K562 (cell line): ENCODE results near the gene NSMCE1.

ENCODE experiments used
- CTCF ChIP-seq, 3 experiments: IDR thresholded peaks in 2 of 3; conservative IDR thresholded peaks in 1 of 3; 2 replicates each; pipeline ENCODE4 v1.5.1; 2011 to 2012; ENCODE audit warnings: low read length in 3 of 3, mild to moderate bottlenecking in 3 of 3, control low read depth in 2 of 3, improper control_type of control experiment in 1 of 3, inconsistent platforms in 1 of 3, low read depth in 1 of 3, mixed read lengths in 1 of 3, moderate library complexity in 1 of 3; ENCODE audit not compliant: insufficient read depth in 2 of 3
- E2F8 ChIP-seq: fragments of 450-650 bp; IDR thresholded peaks from 2 replicates; pipeline ENCODE4 v1.7.1; 2018; ENCODE audit warnings: mild to moderate bottlenecking, low read depth; ENCODE audit not compliant: partially characterized antibody
- GABPA ChIP-seq: fragments of 200-800 bp; sonication (Bioruptor generic); conservative IDR thresholded peaks from 2 replicates; pipeline ENCODE4 v1.6.1; 2016; ENCODE audit warnings: low read depth, missing genetic modification characterization, missing compliant biosample characterization
- MXI1 ChIP-seq: IDR thresholded peaks from 2 replicates; pipeline ENCODE4 v1.6.1; 2011; ENCODE audit warnings: low read depth, mild to moderate bottlenecking, improper control_type of control experiment, low read length
- POLR2A ChIP-seq: fragments of 450-650 bp; conservative IDR thresholded peaks from 2 replicates; pipeline ENCODE4 v1.6.1; 2016
- PTTG1 ChIP-seq: fragments of 450-650 bp; IDR thresholded peaks from 2 replicates; pipeline ENCODE4 v1.6.1; 2016; ENCODE audit warnings: low read depth, mild to moderate bottlenecking, missing genetic modification characterization, missing compliant biosample characterization
- RBM39 ChIP-seq: fragments of 200-400 bp; formaldehyde crosslinking; optimal IDR thresholded peaks from 2 replicates; pipeline ENCODE3; 2018; ENCODE audit warnings: low read depth, low read length
- SAP30 ChIP-seq: fragments of 200-600 bp; sonication (generic); IDR thresholded peaks from 2 replicates; pipeline ENCODE4 v1.6.1; 2012; ENCODE audit warnings: borderline replicate concordance, low read depth, mild to moderate bottlenecking, moderate library complexity, low read length, control low read depth, inconsistent platforms; ENCODE audit not compliant: insufficient read depth, poor library complexity, severe bottlenecking
- TFE3 ChIP-seq: fragments of 450-650 bp; formaldehyde crosslinking; IDR thresholded peaks from 2 replicates; pipeline ENCODE4 v1.4.0; 2020; ENCODE audit warnings: mild to moderate bottlenecking, mixed read lengths

GRCh38 chr16:27193300-27193990 is 75.1 kb downstream of the NSMCE1 start:
- TF ChIP-seq MXI1 (no peak), GABPA (tag) (no peak), POLR2A (no peak), RBM39 (no peak), PTTG1 (tag) (no peak), E2F8 (no peak), CTCF (IDR thresholded peaks at IDR 0.05 in 2 of 3, conservative IDR thresholded peaks at IDR 0.05 in 1 of 3; ENCODE audit: insufficient read depth in 2 of 3, low read depth in 1 of 3, low read length in 3 of 3) (peak in 2 of 3 experiments; percentile 23 to 33; a peak in 2 of 6 replicates), SAP30 (no peak), TFE3 (CRISPR knock-in tag) (no peak)
